Measurements from ENCODE around the gene SLC25A12.
A peak's percentile ranks its signal among the peaks of the same experiment; 100 is the strongest.

The SLC25A12 gene

DNA sequence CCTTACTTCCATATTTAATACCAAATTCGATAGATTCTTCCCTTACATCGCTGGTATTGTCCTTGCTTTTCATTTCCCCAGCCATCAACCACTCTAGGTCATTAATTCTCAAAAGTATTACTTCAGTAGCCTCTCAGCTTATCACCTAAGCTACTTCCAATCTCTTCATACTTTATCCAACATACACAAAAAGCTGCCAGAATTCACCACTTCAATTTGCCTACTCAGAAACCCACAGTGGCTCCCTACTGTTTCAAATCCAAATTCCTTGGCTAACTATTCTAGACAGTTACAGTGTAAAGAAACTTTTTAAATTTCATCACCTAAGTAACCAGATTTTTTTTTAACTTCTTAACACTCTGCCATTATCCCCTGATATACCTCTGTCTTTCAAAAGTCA lies 4.7 kb downstream of the SLC25A12 start:
- no peak for DNase-seq

DNA sequence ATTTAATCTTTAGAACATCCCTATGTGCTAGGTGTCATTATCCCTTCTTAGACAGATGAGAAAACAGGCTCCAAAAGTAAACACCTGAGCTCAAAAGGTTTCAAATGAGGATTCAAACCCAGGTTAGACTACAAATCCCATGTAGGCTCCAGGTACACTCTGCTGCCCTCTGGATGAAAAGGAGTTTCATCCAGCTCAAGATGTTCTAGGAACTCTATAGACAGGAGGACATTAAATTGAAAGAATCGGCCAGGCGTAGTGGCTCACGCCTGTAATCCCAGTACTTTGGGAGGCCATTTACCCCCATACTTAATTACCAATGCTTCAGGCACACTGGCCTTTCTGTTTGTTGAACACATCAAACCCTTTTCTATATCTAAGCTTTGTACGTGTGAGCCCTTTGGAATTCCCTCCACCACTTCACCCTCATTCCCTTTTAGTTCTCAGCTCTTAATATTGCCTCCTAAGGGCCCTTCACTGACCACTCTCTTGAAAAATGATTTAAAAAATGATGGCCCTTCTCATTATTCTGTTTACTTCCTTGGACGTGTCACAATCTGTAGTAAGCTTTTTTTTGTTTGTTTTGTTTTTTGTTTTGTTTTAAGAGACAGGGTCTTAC lies 10.7 kb downstream of the SLC25A12 start:
- DNase-seq = no peak

DNA sequence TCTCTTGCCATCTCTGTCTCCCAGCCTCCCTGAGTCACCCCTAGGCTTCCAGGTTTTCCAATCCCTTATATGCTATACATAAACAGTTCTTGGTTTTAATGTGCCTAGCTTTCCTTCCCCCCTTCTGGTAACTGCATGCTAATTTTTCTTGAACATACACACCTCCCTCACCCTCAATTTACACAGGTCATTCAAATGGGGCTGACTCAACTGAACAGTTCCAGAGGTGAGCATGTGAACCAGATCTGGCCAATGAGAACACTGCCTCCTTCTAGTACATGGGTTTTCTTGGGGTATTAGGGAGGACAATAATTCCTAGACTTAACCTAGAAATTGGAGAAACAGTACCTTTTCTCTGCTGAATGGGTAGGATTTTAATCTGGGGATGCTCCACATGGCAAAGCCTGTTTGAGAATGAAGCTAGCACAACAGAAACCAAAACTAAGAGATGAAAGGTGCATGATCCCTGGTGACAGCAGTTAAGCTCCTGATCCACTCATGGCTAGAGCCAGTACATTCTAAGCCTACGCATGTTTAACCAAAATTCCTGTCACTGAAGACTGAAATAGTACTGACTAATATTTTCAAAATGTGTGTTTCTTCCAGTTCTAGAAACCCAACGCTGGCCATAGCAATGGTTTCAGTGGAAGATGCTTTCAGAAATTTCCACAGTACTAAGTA lies 11.8 kb downstream of the SLC25A12 start:
- no peak for DNase-seq

DNA sequence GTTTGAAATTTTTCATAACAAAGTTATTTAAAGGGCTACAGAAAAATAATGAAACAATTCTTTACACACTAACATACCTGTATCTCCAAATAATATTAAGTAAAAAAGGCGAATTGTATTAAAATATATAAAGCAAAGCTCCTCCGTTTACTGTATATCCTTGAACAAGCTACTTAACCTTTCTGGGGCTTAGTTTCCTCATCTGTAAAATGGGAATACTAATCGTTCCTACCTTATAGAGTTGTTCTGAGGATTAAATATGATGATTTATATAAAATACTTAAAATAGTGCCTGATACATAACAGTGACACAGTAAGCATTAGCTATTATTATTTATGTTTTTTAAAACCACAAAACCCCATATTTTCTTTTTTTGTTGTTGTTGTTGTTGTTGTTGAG lies 13.3 kb downstream of the SLC25A12 start:
- DNase-seq = no peak

DNA sequence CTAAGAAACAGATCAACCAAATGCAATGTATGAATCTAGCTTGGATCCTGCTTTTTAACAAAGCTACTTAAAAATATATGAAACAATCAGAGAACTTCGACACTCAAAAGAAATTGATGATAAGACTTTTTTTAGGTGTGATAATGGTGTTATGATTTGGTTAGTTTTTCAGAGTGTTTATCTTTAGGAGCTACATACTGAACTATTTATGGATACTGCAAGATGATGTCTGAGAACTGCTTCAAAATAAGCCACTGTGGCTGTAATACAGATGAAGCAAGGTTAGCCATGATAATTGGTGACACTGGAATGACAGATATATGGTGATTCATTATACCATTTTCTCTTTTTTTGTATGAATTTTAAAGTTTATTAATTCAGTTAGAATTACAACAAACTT lies 14.2 kb downstream of the SLC25A12 start:
- no peak for DNase-seq

DNA sequence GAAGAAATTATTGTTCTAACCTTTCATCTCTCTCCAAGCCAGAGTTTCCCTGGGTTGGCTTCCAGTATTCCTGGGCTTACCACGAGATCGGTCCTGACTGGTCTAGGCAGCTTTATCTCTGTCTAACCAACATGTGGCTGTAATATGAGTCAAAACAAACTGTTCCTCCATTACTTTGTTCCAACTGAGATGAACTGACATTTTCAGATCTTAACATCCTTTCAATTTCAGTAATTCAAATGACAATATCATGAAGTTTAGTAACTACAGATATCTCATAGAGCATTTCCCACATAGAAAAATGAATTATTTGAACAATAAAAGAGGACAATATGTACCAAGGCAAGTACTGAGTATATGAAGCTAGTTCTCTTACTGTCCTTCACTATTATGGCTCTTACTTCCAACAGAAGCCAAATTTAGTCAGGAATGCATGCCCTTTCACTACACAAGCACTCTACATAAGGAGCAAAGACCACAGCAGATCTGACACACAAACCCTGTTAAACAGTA lies 15.5 kb downstream of the SLC25A12 start:
- DNase-seq = no peak

DNA sequence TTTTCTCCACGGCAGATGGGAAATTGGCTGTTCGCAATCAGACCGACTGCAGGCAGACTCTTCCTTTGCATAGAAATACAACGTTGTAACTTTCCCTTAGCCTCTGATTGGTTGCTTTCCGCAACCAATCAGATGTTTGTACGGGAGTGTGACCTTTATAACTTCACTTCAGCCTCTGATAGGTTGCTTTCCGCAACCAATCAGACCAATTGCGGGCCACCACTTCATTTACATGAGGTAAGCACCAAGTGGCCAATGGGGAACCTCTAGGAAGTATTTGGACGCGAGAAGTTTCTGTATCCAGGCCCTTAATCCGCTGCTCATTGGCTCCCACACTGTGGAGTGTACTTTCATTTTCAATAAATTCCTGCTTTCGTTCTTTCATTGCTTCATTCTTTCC lies 19.1 kb downstream of the SLC25A12 start:
- DNase-seq = no peak

DNA sequence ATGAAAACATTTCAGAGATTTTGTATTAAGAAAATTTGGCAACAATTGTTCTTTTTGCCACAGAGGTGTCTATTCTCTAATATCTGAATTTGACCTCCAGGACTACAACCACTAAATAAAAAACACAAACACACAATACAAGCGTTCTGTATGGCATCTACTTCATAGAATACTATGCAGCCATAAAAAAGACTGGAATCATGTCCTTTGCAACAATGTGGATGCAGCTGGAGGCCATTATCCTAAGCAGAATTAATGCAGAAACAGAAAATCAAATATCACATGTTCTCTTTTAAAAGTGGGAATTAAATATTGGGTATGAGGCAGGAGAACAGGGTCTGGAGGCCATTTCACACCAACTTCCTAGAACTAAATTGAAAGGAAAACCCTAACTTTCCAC lies 19.5 kb downstream of the SLC25A12 start:
- DNase-seq = no peak

DNA sequence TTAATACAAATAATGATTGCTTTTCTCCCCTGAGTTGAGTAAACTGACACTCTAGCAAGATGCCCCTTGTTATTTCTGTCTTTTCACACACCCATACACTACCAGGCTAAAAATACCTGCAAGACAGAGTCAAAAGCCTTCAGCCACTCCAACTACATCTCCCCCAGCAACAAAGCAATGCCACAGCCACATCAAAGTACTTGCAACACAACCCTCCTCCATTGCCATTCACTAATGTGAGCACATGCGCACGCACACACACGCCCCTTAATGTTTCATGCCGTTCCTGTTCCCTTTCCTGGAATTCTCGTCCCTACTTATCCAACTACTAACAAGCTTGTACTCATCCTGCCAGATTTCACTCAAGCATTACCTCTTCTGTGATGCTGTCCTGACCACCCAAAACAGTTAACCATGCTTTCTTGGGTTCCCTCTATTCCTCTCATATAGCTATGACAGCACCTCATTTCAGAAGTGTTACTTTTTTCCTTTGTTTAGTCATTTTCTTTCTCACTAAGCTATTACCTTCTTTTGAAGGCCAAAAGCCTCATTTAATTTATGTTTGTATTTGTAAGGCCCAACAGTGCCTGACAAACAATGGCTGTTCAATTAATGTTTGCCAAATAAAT lies 29.6 kb downstream of the SLC25A12 start:
- DNase-seq = no peak

DNA sequence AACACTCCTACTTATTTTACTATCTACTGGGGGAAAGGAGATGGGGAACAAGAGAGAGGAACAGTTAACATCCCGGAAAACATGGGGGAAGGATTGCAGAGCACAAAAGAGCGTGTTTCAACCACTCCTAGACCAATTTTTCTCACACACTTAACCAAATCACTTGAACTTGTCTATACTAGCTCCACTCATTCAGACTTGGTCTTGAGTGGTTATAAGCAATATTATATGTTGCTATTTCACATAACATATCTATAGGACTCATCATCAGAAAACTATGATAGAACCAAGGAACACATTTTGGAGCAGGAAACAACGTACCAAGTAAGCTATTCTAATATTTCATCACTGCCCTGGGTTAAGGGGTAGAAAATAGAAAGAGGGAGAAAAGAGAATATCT lies 31.5 kb downstream of the SLC25A12 start:
- no peak for DNase-seq

DNA sequence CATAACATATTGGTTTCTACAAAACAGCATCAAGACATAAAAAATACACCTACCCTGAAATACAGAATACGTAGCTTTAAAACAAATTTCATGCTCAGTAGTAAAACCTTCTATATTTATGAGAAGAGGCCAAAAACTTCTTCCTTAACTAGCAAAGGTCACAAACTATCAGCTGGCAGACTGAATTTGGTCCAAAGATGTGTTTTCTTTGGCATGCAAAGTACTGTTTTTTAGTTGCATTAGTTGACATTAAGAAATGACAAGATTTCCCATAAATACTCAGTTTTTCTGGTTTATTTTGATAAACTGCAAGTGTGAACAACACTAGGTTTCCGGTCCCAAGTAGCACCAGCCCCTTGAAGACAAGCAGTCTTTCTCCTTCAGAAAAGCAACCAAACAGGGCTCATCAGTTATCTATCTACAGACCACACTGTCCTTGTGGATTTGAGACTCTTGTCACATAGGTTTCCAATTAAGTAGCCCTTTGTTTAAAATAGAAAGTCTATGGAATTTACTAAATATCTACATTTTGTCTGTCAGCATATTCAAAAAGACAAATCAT lies 35.6 kb downstream of the SLC25A12 start:
- DNase-seq = no peak

DNA sequence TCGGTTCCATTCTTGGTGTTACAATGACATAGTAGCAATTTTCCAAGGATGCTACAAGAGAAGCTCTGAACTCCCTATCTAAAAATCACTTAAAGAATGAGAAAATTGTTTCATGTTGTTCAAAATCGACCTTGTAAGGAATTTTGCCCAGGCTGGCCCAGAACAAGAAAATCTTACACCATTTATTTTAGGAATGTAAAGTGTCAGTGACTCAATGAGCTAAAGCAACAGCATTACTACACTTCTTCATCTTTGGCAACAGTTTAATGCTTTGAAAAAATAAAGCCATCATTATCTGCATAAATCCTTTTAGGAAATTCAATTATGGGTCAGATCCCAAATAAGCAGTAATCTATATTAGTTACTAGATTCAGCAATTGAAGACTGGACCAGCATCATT lies 38.6 kb downstream of the SLC25A12 start:
- no peak for DNase-seq

DNA sequence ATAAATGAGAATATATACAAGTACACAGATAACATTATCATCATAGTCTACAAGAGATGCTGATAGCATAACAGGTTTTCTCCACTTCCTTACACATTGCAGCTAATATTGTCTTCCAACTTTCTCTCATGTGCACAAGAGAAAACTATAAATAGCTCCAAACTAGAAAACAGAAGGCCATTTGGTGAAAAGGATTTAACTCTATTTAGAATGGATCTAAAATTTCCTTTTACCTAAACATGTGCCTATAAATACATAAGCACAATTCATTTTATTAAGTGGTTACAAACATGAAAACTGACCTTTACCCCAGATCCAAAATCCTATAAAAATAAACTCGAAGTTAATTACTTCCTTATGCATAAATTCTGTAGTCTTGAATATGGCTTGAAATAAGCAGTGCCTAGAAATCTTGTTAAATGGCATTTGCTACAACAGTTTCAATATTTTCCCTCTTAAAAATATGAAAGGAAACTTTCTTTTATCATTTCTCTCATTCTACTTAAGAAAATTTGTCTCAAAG lies 41.6 kb downstream of the SLC25A12 start:
- no peak for DNase-seq

DNA sequence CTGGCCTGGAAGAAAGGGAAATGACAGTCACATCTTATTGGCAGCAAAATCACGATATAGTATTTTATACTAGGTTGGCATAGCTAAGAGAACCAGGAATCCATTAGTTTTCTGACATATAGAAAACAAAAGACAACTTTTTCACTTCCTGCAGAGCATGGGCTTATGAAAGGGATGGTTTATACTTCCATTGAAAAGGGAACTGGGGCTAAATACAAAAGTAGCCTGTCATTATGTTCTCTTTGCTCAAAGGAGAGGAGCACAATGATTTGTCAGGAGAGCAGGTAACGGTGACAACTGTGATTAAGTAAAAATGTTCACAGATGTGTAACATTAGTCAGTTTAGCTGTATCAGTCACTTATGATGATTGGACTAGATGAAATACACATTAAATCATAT lies 46.4 kb downstream of the SLC25A12 start:
- DNase-seq = peak; percentile 39

DNA sequence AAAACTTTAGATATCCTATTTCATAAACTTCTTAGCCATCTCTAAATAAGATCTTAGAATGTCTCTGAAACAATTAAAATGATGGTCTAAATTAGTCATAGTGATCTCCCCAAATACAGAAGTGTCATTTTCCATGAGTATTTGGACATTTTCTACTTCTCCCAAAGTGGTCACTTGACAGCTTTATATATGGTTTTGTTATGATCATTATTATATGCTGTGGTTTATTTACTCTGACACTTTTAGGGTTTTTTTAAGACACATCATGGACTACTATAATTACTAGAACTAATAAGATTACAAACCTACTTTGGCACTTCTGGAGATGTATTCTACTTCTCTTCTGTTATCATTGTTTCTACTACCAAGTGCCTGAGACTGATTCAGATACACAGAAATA lies 47.1 kb downstream of the SLC25A12 start:
- no peak for DNase-seq

DNA sequence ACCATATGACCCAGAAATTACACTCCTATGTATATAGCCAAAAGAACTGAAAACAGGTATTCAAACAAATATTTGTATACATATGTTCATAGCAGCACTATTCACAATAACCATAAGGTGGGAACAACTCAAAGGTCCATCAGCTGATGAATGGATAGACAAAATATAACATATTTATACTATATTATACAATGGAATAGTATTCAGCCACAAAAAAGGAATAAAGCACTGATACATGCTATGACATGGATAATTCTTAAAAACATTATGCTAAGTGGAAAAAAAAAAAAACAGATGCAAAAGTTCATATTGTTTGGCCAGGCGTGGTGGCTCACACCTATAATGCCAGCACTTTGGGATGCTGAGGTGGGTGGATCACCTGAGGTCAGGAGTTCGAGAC lies 52.0 kb downstream of the SLC25A12 start:
- DNase-seq = no peak

DNA sequence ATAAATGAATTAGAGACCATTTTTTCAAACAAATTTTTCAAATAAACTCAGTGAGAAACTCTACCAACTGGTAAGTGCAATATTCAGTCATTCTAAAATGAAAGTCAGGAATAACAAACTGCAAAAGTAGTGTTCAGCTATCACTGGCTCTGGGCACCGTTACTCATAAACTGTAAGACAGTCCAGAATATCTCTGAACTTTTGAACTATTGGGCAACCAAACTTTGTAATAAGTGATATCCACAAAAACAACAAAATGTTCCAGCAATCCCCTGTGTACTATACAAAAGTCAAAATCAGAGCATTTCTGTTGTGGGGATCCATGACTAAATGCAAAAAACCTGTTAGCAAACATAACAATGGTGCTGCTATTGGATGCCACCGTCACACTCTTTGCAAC lies 56.3 kb downstream of the SLC25A12 start:
- no peak for DNase-seq

DNA sequence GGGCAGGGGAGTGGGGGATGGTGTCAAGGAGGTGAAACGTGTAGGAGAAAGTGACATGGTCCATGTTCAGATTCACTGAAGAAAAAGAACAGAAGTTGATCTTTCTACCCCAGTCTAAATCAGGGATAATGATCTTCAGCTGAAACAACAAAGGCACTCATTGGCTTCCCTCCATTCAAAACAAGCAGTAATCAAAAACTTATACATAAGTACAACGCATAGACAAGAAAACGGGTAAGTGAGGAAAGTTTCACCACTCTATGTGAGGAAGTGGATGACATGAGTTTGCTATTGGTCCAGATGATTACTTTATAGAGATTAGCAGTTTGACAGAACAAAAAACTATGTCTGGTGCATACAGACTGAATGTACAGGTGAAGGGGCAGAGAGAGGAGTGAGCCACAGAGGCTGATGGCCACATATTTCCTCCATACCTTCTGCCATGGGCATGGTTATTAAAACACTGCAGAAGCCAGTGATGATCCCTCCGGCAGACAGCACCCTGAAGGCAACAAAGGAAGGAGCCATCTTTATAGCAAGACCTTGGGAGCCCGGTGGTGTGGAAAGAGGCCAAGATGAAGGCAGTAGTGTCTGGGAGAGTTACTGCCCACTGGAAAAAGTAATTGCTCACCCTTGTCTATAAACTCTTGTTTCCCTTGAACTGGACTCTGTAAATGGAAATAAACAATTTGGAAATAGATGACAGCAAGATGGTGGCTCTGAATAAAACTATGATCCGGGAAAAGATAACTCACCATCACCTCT lies 57.7 kb downstream of the SLC25A12 start:
- DNase-seq = no peak

DNA sequence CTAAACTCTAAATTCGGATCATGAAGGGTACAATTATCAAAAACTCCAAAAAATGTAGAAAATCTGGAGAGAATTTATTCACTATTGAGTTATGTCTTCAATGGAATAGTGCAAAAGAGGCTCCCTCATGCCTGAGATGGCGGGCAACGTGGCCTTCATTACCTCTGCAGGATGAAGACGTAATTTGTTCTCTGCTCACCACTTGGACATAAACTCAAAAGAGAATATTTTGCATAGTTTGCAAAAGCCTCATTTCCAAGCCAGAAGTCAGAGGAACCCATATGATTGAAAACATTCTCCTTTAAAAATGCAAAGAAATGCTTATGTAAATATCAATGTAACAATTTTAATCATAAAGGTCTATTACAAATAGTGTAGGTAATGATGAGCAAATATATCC lies 58.7 kb downstream of the SLC25A12 start:
- no peak for DNase-seq

DNA sequence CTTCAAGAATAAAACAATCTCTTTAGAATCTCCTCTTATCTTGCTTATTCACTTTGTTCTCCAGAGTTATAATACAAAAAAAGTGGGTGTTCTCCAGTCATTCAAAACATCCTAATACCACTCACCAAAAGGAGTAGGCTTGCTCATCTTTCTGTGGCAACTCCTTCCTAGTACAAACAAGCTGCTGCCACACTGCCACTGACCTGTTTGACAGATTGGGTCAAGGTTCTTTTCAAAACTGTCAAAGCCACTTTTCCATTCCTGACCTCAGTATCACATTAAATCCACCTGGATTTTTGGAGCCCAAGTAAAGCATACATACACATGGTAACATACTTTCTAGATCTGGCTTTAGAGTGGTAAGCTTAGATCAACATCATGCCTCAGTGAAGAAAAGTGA lies 59.8 kb downstream of the SLC25A12 start:
- DNase-seq = no peak

DNA sequence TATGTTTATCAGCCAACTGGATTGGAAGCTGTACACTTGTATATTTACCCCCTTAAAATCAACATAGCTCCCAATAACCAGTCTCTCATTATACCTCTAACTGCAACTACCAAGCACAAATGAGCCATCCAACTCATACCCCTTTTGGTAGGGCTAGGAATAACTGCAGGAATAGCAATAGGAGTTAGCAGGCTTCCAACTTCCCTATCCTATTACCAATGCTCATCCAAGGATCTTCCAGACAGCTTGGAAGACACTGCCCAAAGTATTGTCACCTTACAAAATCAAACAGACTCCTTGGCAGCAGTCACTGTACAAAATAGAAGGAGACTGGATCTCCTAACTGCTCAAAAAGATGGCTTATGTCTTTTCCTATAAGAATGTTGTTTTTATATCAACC lies 61.6 kb downstream of the SLC25A12 start:
- no peak for DNase-seq

DNA sequence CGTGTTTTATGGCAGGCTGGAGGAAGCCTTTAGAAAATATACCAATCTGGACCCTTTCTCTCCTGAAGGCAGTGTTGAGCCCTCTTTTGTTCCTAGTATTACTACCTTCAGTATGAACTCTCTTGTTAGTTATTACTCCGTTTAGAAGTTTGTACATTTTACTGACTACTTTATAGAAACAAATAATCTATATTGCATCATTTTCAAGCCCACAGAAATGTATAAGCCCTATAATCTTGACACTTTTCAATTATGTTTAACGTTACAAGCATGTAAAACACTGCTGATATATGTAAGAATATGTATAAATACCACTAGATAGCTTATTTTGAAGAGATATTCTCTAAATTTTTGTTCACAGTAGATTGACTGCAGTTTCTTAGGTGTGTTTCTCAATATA lies 64.0 kb downstream of the SLC25A12 start:
- DNase-seq = no peak

DNA sequence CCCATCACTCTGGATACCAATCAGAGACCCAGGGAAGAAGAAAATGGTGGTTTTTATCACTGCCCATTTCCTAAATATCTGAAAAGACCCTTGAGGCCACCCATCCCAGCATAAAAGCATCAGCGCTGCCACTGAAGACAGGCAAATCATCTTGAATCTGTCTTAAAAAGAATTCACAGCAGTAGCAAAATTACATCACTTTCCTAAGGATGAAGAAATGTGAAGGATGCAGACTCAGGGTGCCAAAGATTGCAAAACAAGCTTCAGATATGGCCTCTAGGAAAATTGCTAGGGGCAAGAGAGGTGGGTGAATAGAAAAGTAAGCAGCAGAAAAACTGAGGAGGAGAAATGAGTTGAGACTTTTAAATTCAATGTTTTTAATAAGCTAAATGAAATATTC lies 70.0 kb downstream of the SLC25A12 start:
- no peak for DNase-seq
